Panc1 (cell line): Measurements from ENCODE around the gene SGIP1.

ENCODE experiments used
- POLR2AphosphoS5 ChIP-seq: IDR thresholded peaks from 2 replicates; pipeline ENCODE4 v1.6.1; 2012; ENCODE audit warnings: mild to moderate bottlenecking, low read depth, low read length, moderate library complexity
- SIN3A ChIP-seq: IDR thresholded peaks from 2 replicates; pipeline ENCODE4 v1.6.1; 2012; ENCODE audit warnings: low read depth, mild to moderate bottlenecking, low read length, moderate library complexity, borderline replicate concordance; ENCODE audit not compliant: insufficient read depth
- TF ChIP-seq, protein P1 (sequence below): fragments of 450-650 bp; IDR thresholded peaks from 2 replicates; pipeline ENCODE4 v1.5.1; 2017; ENCODE audit warnings: mild to moderate bottlenecking
- TF ChIP-seq, protein P2 (sequence below), 2 experiments: IDR thresholded peaks; 2 replicates each; pipeline ENCODE4 v1.6.1; 2011 to 2012; ENCODE audit warnings: low read depth in 2 of 2, control low read depth in 1 of 2, low read length in 1 of 2, mild to moderate bottlenecking in 1 of 2, moderate library complexity in 1 of 2; ENCODE audit not compliant: insufficient read depth in 1 of 2

- TF ChIP-seq, protein P1, sequence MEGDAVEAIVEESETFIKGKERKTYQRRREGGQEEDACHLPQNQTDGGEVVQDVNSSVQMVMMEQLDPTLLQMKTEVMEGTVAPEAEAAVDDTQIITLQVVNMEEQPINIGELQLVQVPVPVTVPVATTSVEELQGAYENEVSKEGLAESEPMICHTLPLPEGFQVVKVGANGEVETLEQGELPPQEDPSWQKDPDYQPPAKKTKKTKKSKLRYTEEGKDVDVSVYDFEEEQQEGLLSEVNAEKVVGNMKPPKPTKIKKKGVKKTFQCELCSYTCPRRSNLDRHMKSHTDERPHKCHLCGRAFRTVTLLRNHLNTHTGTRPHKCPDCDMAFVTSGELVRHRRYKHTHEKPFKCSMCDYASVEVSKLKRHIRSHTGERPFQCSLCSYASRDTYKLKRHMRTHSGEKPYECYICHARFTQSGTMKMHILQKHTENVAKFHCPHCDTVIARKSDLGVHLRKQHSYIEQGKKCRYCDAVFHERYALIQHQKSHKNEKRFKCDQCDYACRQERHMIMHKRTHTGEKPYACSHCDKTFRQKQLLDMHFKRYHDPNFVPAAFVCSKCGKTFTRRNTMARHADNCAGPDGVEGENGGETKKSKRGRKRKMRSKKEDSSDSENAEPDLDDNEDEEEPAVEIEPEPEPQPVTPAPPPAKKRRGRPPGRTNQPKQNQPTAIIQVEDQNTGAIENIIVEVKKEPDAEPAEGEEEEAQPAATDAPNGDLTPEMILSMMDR: no peak
- TF ChIP-seq POLR2AphosphoS5 (no peak), SIN3A (no peak)
- TF ChIP-seq, protein P2, sequence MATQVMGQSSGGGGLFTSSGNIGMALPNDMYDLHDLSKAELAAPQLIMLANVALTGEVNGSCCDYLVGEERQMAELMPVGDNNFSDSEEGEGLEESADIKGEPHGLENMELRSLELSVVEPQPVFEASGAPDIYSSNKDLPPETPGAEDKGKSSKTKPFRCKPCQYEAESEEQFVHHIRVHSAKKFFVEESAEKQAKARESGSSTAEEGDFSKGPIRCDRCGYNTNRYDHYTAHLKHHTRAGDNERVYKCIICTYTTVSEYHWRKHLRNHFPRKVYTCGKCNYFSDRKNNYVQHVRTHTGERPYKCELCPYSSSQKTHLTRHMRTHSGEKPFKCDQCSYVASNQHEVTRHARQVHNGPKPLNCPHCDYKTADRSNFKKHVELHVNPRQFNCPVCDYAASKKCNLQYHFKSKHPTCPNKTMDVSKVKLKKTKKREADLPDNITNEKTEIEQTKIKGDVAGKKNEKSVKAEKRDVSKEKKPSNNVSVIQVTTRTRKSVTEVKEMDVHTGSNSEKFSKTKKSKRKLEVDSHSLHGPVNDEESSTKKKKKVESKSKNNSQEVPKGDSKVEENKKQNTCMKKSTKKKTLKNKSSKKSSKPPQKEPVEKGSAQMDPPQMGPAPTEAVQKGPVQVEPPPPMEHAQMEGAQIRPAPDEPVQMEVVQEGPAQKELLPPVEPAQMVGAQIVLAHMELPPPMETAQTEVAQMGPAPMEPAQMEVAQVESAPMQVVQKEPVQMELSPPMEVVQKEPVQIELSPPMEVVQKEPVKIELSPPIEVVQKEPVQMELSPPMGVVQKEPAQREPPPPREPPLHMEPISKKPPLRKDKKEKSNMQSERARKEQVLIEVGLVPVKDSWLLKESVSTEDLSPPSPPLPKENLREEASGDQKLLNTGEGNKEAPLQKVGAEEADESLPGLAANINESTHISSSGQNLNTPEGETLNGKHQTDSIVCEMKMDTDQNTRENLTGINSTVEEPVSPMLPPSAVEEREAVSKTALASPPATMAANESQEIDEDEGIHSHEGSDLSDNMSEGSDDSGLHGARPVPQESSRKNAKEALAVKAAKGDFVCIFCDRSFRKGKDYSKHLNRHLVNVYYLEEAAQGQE (IDR thresholded peaks at IDR 0.05; ENCODE audit: insufficient read depth in 1 of 2, low read depth in 2 of 2, low read length in 1 of 2): no peak
Observed at GRCh38 chr1:66578841-66579240, 44.9 kb downstream of the SGIP1 start.
